Fibroblast of lung (primary cell): ENCODE data around the gene LAMTOR4.

ENCODE experiments used
- CTCF ChIP-seq, 2 donors: IDR thresholded peaks in 1 of 2; conservative IDR thresholded peaks in 1 of 2; 1 replicate in 1 of 2; 2 replicates in 1 of 2; pipeline ENCODE4 v1.5.1; 2011 to 2012; ENCODE audit warnings: low read length in 2 of 2, control low read depth in 1 of 2, inconsistent platforms in 1 of 2, low read depth in 1 of 2, mild to moderate bottlenecking in 1 of 2
- EZH2 ChIP-seq: IDR thresholded peaks from 2 replicates; pipeline ENCODE4 v1.5.1; 2012; ENCODE audit warnings: low read length, control low read depth, mild to moderate bottlenecking; ENCODE audit errors: missing control alignments

GRCh38 chr7:100107125-100107737, 41.5 kb upstream of the LAMTOR4 start:
- TF ChIP-seq CTCF (conservative IDR thresholded peaks at IDR 0.05 in 1 of 2, IDR thresholded peaks at IDR 0.05 in 1 of 2; ENCODE audit: low read depth in 1 of 2, low read length in 2 of 2) = no peak
- no peak for TF ChIP-seq EZH2
